HepG2 (cell line): ENCODE data around the gene KDM8. TPM values are rescaled to one million over a fixed set of nuclear protein-coding genes. Genes with fewer than 3 reads are reported as not detected.
A peak's percentile ranks its signal among the peaks of the same experiment; 100 is the strongest.

Experiments used
- HMG20A ChIP-seq: IDR thresholded peaks from 2 replicates; pipeline ENCODE4 v1.6.1; 2016; ENCODE audit warnings: borderline replicate concordance
- HNF4G ChIP-seq, 2 experiments: sonication (generic) in 1 of 2; formaldehyde crosslinking in 1 of 2; IDR thresholded peaks; 2 replicates each; pipeline versions ENCODE4 v1.4.0 to v1.6.1; 2011 to 2020; ENCODE audit warnings: borderline replicate concordance in 2 of 2, low read depth in 2 of 2, mild to moderate bottlenecking in 2 of 2, low read length in 1 of 2, missing genetic modification reagents in 1 of 2, moderate library complexity in 1 of 2
- MEIS2 ChIP-seq: sonication (generic); formaldehyde crosslinking; IDR thresholded peaks from 2 replicates; pipeline ENCODE4 v1.9.0; 2021; ENCODE audit warnings: mild to moderate bottlenecking, missing genetic modification reagents
- MYC ChIP-seq: sonication (generic); formaldehyde crosslinking; IDR thresholded peaks from 2 replicates; pipeline ENCODE4 v1.9.0; 2021; ENCODE audit warnings: missing genetic modification reagents, borderline replicate concordance
- NFATC3 ChIP-seq: sonication (generic); formaldehyde crosslinking; IDR thresholded peaks from 2 replicates; pipeline ENCODE4 v1.5.1; 2020; ENCODE audit warnings: mild to moderate bottlenecking, missing genetic modification reagents
- NR2F1 ChIP-seq, 2 experiments: fragments of 450-650 bp in 1 of 2; formaldehyde crosslinking in 1 of 2; IDR thresholded peaks; 2 replicates each; pipeline versions ENCODE4 v1.5.0 to v1.6.1; 2016 to 2020; ENCODE audit warnings: mild to moderate bottlenecking in 1 of 2, missing compliant biosample characterization in 1 of 2, missing genetic modification reagents in 1 of 2, moderate library complexity in 1 of 2
- PCBP1 ChIP-seq: fragments of 200-400 bp; formaldehyde crosslinking; IDR thresholded peaks from 2 replicates; pipeline ENCODE4 v1.6.1; 2017; ENCODE audit warnings: mild to moderate bottlenecking, low read depth, low read length, borderline replicate concordance
- SALL1 ChIP-seq: sonication (generic); formaldehyde crosslinking; IDR thresholded peaks from 2 replicates; pipeline ENCODE4 v1.8.0; 2022; ENCODE audit warnings: mild to moderate bottlenecking, missing genetic modification reagents
- SCMH1 ChIP-seq: sonication (generic); formaldehyde crosslinking; IDR thresholded peaks from 2 replicates; pipeline ENCODE4 v1.9.0; 2021; ENCODE audit warnings: missing genetic modification reagents, mild to moderate bottlenecking, borderline replicate concordance
- SMARCC2 ChIP-seq: fragments of 450-650 bp; IDR thresholded peaks from 2 replicates; pipeline ENCODE4 v1.6.1; 2017; ENCODE audit warnings: antibody characterized with exemption, mild to moderate bottlenecking
- SP5 ChIP-seq: IDR thresholded peaks from 2 replicates; pipeline ENCODE4 v1.6.1; 2016; ENCODE audit warnings: low read depth, borderline replicate concordance
- TRIM24 ChIP-seq: sonication (generic); formaldehyde crosslinking; IDR thresholded peaks from 2 replicates; pipeline ENCODE4 v1.8.0; 2022; ENCODE audit warnings: mild to moderate bottlenecking, missing genetic modification reagents
- ZMYM3 ChIP-seq: sonication (generic); formaldehyde crosslinking; IDR thresholded peaks from 2 replicates; pipeline ENCODE4 v1.5.1; 2020; ENCODE audit warnings: mild to moderate bottlenecking, missing genetic modification reagents
- ZNF160 ChIP-seq: sonication (generic); formaldehyde crosslinking; IDR thresholded peaks from 2 replicates; pipeline ENCODE4 v1.8.0; 2022; ENCODE audit warnings: mild to moderate bottlenecking, inconsistent platforms, missing genetic modification reagents
- ZNF264 ChIP-seq: sonication (generic); formaldehyde crosslinking; IDR thresholded peaks from 2 replicates; pipeline ENCODE4 v1.4.0; 2020; ENCODE audit warnings: missing genetic modification reagents
- ZNF274 ChIP-seq: sonication (generic); formaldehyde crosslinking; IDR thresholded peaks from 2 replicates; pipeline ENCODE4 v1.5.1; 2020; ENCODE audit warnings: mild to moderate bottlenecking, missing genetic modification reagents
- ZNF607 ChIP-seq: sonication (generic); formaldehyde crosslinking; IDR thresholded peaks from 2 replicates; pipeline ENCODE4 v1.5.1; 2020; ENCODE audit warnings: missing genetic modification reagents, mild to moderate bottlenecking, borderline replicate concordance
- polyA plus RNA-seq, 8 experiments: library from polyadenylated mRNA; depleted of rRNA in 3 of 8; stranded (reverse) in 7 of 8; unstranded in 1 of 8; fragments of >200 nt; fragmentation: Illumina TruSeq in 4 of 8; extraction: Trizol in 4 of 8; gene quantifications; 2 replicates each; pipeline versions ENCODE4 v1.2.1 to v1.2.3, GENCODE V29; 2011 to 2016; ENCODE audit warnings: low read depth in 4 of 8, missing spikeins in 1 of 8, mixed read lengths in 1 of 8; ENCODE audit not compliant: insufficient read depth in 1 of 8
- total RNA-seq, 5 experiments: library from RNA; depleted of rRNA; stranded (reverse); fragments of >200 nt; fragmentation: Illumina TruSeq; extraction: Trizol; gene quantifications; 2 replicates each; pipeline ENCODE4 v1.2.3, GENCODE V29; 2016; ENCODE audit warnings: low read depth in 1 of 5
- TF ChIP-seq, protein P1 (sequence below): sonication (generic); formaldehyde crosslinking; conservative IDR thresholded peaks from 2 replicates; pipeline ENCODE4 v1.4.0; 2020; ENCODE audit warnings: mild to moderate bottlenecking, missing genetic modification reagents, moderate library complexity
- TF ChIP-seq, protein P2 (sequence below): sonication (generic); formaldehyde crosslinking; IDR thresholded peaks from 2 replicates; pipeline ENCODE4 v1.4.0; 2020; ENCODE audit warnings: mild to moderate bottlenecking, missing genetic modification reagents
- TF ChIP-seq, protein P3 (sequence below): sonication (generic); formaldehyde crosslinking; IDR thresholded peaks from 2 replicates; pipeline ENCODE4 v1.4.0; 2020; ENCODE audit warnings: missing genetic modification reagents
- TF ChIP-seq, protein P4 (sequence below): sonication (generic); formaldehyde crosslinking; IDR thresholded peaks from 2 replicates; pipeline ENCODE4 v1.4.0; 2020; ENCODE audit warnings: mild to moderate bottlenecking, missing genetic modification reagents

Gene KDM8
- total and polyA plus RNA-seq, 2 of the 13 experiments (the other 11 are each of a cell fraction or from before 2014, with no cell fraction given): 3.3 to 8.6 TPM

DNA sequence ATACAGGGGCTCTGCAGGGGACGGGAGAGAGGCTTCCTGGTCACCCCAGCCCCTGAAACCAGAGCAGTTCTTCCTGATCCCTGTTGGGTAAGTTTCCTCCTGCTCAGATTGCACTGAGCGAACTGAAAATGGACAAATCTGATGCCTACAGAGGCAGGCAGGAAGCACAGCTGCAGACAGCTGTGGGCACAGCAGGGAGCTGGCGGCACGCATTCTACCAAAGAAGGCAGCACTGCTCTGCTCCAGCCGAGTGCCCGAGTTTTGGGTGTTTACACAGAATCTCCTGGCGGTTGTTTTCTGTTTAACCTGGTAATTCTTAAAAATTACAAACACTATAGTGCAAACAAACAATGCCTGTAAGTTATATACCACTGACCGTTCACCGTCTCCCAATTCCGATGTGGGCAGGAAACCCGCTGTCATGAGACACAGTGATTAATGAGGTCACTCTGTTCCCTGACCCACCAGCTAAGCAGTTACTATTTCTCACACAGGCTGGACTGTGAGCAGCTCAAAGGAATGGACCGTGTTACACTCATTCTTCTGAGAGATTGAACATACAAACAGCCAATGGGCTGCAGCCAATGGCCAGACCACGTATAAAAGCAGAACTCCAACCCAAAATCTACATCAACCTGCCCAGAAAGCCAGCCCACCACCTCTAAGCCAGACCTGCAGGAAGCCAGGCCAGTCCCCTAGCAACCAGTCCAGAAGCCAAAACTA, 39.7 kb downstream of the KDM8 start (continued):
- TF ChIP-seq MYC (CRISPR knock-in tag) (no peak), NR2F1 (CRISPR knock-in tag; IDR thresholded peaks at IDR 0.05) (0 out of 4 replicates have a peak, but pooled peaks of 1 of the 2 experiments have one; percentile 53), HMG20A (no peak), NFATC3 (no peak), HNF4G (IDR thresholded peaks at IDR 0.05; ENCODE audit: borderline replicate concordance, low read depth, low read length) (no peak), HNF4G (CRISPR knock-in tag; IDR thresholded peaks at IDR 0.05; ENCODE audit: borderline replicate concordance, low read depth) (no peak), SALL1 (0 out of 2 replicates have a peak, but pooled peaks have one; percentile 36), SCMH1 (no peak), PCBP1 (no peak), ZNF160 (CRISPR knock-in tag) (no peak), SP5 (CRISPR knock-in tag) (peak; percentile 40; the same call in 1 of the 2 replicates), ZNF274 (CRISPR knock-in tag) (no peak), SMARCC2 (no peak), TRIM24 (CRISPR knock-in tag) (no peak), ZNF264 (CRISPR knock-in tag) (no peak), MEIS2 (CRISPR knock-in tag) (peak; percentile 98), ZNF607 (no peak; the same call in 1 of the 2 replicates), ZMYM3 (no peak)
- TF ChIP-seq, protein P1, sequence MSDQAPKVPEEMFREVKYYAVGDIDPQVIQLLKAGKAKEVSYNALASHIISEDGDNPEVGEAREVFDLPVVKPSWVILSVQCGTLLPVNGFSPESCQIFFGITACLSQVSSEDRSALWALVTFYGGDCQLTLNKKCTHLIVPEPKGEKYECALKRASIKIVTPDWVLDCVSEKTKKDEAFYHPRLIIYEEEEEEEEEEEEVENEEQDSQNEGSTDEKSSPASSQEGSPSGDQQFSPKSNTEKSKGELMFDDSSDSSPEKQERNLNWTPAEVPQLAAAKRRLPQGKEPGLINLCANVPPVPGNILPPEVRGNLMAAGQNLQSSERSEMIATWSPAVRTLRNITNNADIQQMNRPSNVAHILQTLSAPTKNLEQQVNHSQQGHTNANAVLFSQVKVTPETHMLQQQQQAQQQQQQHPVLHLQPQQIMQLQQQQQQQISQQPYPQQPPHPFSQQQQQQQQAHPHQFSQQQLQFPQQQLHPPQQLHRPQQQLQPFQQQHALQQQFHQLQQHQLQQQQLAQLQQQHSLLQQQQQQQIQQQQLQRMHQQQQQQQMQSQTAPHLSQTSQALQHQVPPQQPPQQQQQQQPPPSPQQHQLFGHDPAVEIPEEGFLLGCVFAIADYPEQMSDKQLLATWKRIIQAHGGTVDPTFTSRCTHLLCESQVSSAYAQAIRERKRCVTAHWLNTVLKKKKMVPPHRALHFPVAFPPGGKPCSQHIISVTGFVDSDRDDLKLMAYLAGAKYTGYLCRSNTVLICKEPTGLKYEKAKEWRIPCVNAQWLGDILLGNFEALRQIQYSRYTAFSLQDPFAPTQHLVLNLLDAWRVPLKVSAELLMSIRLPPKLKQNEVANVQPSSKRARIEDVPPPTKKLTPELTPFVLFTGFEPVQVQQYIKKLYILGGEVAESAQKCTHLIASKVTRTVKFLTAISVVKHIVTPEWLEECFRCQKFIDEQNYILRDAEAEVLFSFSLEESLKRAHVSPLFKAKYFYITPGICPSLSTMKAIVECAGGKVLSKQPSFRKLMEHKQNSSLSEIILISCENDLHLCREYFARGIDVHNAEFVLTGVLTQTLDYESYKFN (CRISPR knock-in tag): peak; percentile 34; the same call in 1 of the 2 replicates
- TF ChIP-seq, protein P2, sequence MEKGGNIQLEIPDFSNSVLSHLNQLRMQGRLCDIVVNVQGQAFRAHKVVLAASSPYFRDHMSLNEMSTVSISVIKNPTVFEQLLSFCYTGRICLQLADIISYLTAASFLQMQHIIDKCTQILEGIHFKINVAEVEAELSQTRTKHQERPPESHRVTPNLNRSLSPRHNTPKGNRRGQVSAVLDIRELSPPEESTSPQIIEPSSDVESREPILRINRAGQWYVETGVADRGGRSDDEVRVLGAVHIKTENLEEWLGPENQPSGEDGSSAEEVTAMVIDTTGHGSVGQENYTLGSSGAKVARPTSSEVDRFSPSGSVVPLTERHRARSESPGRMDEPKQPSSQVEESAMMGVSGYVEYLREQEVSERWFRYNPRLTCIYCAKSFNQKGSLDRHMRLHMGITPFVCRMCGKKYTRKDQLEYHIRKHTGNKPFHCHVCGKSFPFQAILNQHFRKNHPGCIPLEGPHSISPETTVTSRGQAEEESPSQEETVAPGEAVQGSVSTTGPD (CRISPR knock-in tag): no peak
- TF ChIP-seq, protein P3, sequence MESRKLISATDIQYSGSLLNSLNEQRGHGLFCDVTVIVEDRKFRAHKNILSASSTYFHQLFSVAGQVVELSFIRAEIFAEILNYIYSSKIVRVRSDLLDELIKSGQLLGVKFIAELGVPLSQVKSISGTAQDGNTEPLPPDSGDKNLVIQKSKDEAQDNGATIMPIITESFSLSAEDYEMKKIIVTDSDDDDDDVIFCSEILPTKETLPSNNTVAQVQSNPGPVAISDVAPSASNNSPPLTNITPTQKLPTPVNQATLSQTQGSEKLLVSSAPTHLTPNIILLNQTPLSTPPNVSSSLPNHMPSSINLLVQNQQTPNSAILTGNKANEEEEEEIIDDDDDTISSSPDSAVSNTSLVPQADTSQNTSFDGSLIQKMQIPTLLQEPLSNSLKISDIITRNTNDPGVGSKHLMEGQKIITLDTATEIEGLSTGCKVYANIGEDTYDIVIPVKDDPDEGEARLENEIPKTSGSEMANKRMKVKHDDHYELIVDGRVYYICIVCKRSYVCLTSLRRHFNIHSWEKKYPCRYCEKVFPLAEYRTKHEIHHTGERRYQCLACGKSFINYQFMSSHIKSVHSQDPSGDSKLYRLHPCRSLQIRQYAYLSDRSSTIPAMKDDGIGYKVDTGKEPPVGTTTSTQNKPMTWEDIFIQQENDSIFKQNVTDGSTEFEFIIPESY (CRISPR knock-in tag): peak; percentile 89
- TF ChIP-seq, protein P4, sequence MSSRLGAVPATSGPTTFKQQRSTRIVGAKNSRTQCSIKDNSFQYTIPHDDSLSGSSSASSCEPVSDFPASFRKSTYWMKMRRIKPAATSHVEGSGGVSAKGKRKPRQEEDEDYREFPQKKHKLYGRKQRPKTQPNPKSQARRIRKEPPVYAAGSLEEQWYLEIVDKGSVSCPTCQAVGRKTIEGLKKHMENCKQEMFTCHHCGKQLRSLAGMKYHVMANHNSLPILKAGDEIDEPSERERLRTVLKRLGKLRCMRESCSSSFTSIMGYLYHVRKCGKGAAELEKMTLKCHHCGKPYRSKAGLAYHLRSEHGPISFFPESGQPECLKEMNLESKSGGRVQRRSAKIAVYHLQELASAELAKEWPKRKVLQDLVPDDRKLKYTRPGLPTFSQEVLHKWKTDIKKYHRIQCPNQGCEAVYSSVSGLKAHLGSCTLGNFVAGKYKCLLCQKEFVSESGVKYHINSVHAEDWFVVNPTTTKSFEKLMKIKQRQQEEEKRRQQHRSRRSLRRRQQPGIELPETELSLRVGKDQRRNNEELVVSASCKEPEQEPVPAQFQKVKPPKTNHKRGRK (CRISPR knock-in tag): no peak
